ENCODE results near the gene MKRN2.
A peak's percentile ranks its signal among the peaks of the same experiment; 100 is the strongest.

The MKRN2 gene, protein sequence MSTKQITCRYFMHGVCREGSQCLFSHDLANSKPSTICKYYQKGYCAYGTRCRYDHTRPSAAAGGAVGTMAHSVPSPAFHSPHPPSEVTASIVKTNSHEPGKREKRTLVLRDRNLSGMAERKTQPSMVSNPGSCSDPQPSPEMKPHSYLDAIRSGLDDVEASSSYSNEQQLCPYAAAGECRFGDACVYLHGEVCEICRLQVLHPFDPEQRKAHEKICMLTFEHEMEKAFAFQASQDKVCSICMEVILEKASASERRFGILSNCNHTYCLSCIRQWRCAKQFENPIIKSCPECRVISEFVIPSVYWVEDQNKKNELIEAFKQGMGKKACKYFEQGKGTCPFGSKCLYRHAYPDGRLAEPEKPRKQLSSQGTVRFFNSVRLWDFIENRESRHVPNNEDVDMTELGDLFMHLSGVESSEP

DNA sequence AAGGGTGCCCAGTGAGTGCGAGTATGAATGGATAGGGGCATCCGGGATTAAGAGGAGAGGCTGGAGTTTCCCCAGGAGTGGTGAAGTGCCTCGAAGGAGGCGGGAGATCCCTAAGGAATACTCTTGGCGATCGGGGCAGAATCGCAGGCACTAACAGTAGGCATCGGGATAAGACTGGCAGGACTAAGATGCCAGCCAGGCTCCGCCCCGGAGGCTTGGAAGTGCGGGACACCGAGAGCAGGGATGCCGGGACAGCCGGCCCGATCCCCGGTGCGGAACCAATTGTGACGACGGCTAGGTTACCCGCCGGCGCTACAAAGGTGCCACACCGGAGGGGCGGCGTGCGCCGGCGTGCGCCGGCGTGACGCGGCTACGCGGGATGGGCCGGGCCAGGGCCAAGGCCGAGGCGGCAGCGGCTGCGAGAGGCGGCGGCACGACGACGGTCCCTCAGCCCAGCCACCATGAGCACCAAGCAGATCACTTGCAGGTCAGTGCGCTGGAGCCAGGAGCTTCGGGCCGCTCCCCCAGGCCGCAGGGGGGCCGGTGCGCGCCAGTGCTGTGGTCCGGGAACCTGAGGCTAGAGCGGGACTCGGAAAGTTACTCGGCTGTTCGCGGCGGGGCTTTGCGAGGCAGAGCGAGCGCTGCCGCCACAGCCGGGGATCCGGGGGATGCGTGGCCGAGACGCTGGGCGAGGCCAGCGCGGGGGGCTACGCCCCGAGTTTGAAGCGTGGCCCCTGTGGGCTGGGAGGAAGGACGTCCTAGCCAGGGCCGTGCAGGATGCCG lies at the start of gene MKRN2:
Gene MKRN2 (plus strand): TSS at position 398 of the 783 bp plus-strand sequence. CDS start 64 bp downstream, at position 462.
- peak within 1 kb of the TSS; percentile 85 for H3K4me3 ChIP-seq (ENCODE audit: low read depth, low read length)
- TF ChIP-seq, protein P1, sequence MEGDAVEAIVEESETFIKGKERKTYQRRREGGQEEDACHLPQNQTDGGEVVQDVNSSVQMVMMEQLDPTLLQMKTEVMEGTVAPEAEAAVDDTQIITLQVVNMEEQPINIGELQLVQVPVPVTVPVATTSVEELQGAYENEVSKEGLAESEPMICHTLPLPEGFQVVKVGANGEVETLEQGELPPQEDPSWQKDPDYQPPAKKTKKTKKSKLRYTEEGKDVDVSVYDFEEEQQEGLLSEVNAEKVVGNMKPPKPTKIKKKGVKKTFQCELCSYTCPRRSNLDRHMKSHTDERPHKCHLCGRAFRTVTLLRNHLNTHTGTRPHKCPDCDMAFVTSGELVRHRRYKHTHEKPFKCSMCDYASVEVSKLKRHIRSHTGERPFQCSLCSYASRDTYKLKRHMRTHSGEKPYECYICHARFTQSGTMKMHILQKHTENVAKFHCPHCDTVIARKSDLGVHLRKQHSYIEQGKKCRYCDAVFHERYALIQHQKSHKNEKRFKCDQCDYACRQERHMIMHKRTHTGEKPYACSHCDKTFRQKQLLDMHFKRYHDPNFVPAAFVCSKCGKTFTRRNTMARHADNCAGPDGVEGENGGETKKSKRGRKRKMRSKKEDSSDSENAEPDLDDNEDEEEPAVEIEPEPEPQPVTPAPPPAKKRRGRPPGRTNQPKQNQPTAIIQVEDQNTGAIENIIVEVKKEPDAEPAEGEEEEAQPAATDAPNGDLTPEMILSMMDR (IDR thresholded peaks at IDR 0.05; ENCODE audit: low read depth, low read length), result no peak

DNA sequence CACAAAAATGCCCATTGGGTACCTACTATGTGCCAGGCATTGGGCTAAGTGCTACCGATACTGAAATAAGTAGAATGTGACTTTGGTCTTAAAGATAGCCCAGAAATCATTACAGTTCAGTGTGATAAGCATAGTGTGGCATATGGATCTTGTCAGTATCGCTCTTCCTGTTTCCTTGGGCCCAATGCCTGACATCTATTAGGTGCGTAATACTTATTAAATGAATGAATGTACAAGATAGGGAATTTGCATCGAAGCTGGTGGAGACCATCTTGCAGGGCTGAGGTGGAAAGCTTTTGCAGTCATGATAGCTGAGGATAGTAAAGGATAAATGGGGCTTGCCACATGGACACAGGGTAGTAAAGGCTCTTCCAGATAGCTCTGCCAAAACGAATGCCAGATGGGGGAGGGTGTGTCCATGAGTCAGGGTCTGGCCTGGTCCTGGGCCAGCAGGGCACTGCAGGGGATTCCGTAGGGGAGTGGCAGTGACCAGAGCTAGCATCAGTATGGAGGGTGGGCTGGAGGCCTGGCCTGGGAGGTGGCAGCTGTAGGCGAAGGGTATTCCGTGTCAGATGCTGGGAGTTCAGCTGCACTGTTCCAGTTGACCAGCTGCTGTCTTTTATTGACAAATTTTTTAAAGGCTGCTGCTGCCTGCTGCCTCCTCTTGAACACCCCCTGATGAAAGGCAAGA lies 49.2 kb upstream of the MKRN2 start:
- TF ChIP-seq, protein P1 (IDR thresholded peaks at IDR 0.05; ENCODE audit: low read depth, low read length), result no peak
- H3K4me3 ChIP-seq (ENCODE audit: low read depth, low read length), result peak overlapping the region; percentile 29

DNA sequence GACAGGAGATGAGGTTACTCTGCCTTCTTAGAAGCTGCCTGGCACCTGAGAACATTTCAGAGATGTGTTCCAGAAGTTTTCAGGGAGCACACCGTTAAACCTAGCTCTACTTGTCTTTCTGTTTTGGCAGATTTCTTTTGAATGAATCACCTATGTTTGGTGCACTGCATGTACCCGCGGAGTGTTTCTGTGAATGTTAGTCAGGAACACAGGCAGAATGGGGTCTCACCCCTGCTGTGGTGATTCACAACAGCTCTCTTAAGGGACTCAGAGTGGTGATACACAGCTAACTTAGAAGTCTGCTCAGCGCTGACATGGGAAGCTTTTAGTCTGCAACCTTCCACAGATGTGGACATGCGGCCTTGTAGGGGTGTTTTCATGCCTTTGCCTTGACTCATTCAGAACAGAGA lies 48.6 kb upstream of the MKRN2 start:
- peak overlapping the region; percentile 29 for H3K4me3 ChIP-seq (ENCODE audit: low read depth, low read length)
- TF ChIP-seq, protein P1 (IDR thresholded peaks at IDR 0.05; ENCODE audit: low read depth, low read length), result no peak

DNA sequence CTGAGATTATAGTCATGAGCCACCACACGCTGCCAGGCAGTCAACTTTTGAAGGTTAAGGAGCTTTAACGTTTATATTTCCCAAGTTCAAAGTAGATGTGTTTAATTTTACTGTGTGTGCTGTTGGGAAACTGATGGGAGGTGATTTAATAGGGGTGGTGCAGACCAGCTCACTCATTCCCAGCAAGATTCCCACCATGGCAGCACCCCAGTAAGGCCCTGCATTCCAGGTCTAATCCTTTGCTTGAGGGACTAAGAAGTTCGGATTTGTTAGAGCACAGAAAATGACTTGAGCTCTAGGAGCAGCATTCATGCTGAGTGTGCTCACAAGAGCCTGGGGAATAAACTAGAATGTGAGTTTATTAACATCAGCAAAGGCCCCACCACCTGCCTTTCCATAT lies 47.4 kb upstream of the MKRN2 start:
- TF ChIP-seq, protein P1 (IDR thresholded peaks at IDR 0.05; ENCODE audit: low read depth, low read length), result no peak

DNA sequence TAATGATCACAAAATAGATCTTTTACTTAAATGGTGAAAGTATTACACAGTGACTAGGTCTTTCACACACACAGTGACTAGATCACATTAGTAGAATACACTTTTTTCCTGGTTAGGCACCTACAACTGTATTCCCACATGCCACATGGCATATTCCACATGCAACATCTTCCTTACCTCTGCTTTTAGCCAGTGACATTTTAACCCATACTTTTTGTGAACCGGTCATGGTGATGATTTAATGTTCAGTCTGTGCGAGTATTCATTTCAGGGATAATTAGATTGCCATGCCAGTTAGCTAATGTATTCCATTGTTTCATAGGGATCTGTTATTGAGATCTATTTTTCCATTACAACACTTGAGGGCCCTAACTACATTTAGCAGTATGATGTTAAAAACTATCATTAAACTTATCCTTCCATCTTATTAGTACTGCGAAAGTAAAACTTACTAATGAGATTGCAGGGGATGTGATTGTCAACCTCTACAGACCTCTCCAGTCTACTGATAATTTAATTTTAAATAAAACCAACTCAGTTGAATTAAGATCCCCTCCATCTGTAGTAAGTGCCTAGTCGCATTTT lies 44.3 kb upstream of the MKRN2 start:
- TF ChIP-seq, protein P1 (IDR thresholded peaks at IDR 0.05; ENCODE audit: low read depth, low read length), result no peak
- H3K4me3 ChIP-seq (ENCODE audit: low read depth, low read length), result no peak overlapping the region

More for the DNA sequence above, 47.4 kb upstream of the MKRN2 start:
- H3K4me3 ChIP-seq (ENCODE audit: low read depth, low read length), result no peak overlapping the region

DNA sequence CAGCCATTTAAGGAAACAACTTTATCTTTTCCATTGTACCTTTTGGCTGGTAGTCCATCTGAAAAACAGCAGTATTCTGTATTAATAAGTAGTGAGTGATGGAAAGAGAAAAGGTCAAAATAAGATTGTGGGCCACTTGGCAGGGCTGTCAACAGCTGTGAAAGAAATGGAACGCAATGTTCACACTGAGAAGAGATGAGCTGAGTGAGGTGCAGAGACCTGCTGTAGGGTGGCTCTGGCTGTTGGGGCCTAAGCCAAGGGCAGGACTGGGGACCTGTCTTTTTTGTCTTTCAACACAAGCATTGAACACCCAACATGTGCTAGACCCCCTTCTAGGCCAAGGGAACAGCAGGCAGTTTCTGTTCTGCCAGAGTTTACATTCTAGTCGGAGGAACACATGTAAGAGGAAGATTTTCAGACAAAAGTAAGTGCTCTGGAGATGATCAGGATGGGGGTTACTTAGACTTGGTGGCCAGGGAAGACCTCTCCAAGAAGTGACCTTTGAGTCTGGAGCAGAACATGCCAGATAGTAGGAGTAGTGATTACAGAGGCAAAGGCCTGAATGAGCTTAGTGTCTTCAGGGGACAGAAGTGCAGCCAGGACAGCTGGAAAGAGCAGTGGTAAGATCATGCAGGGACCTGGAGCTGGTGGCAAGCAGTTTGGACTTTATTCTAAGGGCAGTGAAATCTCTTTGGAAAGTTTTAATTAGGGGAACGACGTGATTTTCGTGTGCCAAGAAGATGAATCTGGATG lies 43.0 kb upstream of the MKRN2 start:
- TF ChIP-seq, protein P1 (IDR thresholded peaks at IDR 0.05; ENCODE audit: low read depth, low read length), result no peak
- no peak overlapping the region for H3K4me3 ChIP-seq (ENCODE audit: low read depth, low read length)
